ENCODE data around the gene SPI1. TPM values are rescaled to one million over a fixed set of nuclear protein-coding genes. Genes with fewer than 3 reads are reported as not detected.

The SPI1 gene
- total RNA-seq, 3 donors from 2014 or later (not counting 1 experiment from before 2014, with no cell fraction given): 15.0 to 65.4 (median 55.4) TPM

DNA sequence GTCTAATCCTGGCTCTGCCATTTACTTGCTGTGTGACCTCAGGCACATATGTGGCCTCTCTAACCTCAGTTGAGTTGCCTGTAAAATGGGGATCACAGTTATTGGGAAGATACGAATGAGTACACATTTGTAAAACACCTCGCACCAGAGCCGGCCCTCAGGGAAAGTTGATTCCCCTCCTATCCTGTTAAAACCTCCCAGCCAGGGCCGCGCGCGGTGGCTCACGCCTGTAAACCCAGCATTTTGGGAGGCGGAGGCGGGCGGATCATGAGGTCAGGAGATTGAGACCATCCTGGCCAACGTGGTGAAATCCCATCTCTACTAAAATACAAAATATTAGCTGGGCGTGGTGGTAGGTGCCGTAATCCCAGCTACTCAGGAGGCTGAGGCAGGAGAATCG lies 18.0 kb downstream of the SPI1 start:
- Histone ChIP-seq H3K27me3 (ENCODE audit: control insufficient read depth, insufficient read depth, low read length) (no peaks in the 10 kb centered on the region), H3K4me1 (ENCODE audit: control insufficient read depth, insufficient read depth, low read length) (peaks cover 24% of the 10 kb centered on the region), H3K4me3 (ENCODE audit: low read length) (no peak overlapping the region), H3K36me3 (ENCODE audit: control insufficient read depth, insufficient read depth, low read length) (no peaks in the 10 kb centered on the region), H3K27ac (ENCODE audit: low read length) (no peak overlapping the region), H3K9me3 (ENCODE audit: control insufficient read depth, insufficient read depth, low read length) (no peaks in the 10 kb centered on the region)
- WGBS (ENCODE audit: insufficient coverage): 96% methylated on average over 15 of the region's 15 CpGs
- no peak overlapping the region for H3K27ac Mint-ChIP-seq
- H3K9me3 Mint-ChIP-seq: no peaks in the 10 kb centered on the region
- ATAC-seq (no peak), DNase-seq (no peak)
- intact Hi-C loops (cut with micrococcal nuclease): no loop called here
- no peaks in the 10 kb centered on the region for H3K27me3 Mint-ChIP-seq (ENCODE audit: low read depth in 2 of 2)
- no peak overlapping the region for H3K4me3 Mint-ChIP-seq
- TF ChIP-seq, protein P1, sequence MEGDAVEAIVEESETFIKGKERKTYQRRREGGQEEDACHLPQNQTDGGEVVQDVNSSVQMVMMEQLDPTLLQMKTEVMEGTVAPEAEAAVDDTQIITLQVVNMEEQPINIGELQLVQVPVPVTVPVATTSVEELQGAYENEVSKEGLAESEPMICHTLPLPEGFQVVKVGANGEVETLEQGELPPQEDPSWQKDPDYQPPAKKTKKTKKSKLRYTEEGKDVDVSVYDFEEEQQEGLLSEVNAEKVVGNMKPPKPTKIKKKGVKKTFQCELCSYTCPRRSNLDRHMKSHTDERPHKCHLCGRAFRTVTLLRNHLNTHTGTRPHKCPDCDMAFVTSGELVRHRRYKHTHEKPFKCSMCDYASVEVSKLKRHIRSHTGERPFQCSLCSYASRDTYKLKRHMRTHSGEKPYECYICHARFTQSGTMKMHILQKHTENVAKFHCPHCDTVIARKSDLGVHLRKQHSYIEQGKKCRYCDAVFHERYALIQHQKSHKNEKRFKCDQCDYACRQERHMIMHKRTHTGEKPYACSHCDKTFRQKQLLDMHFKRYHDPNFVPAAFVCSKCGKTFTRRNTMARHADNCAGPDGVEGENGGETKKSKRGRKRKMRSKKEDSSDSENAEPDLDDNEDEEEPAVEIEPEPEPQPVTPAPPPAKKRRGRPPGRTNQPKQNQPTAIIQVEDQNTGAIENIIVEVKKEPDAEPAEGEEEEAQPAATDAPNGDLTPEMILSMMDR (IDR thresholded peaks at IDR 0.05): no peak
- peaks cover 6 to 15% of the 10 kb centered on the region in 2 donors for H3K4me1 Mint-ChIP-seq
- no peaks in the 10 kb centered on the region for H3K36me3 Mint-ChIP-seq

DNA sequence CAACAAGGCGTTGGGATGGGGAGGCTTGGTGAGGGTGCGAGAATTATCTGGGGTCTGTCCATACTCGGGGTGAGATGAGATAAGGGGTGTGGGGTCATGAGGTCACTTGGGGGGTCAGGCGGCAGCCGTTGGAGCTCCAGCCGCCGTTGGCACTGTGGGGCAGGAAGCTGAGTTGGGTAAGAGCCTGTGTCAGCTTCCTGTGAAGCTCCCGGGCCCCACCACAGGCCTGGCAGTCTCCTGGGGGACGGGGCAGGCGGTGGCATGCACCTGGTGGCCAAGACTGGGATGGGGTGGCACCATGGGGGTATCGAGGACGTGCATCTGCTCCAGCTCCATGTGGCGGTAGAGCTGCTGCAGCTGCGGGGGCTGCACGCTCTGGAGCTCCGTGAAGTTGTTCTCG lies 18.8 kb downstream of the SPI1 start:
- H3K9me3 ChIP-seq (ENCODE audit: control insufficient read depth, insufficient read depth, low read length): no peaks in the 10 kb centered on the region
- H3K36me3 ChIP-seq (ENCODE audit: control insufficient read depth, insufficient read depth, low read length): no peaks in the 10 kb centered on the region
- H3K4me3 ChIP-seq (ENCODE audit: low read length): no peak overlapping the region
- Mint-ChIP-seq H3K9me3 (no peaks in the 10 kb centered on the region), H3K4me1 (peaks cover 6 to 15% of the 10 kb centered on the region in 2 donors), H3K36me3 (no peaks in the 10 kb centered on the region), H3K27ac (peak overlapping the region in 1 of 2 donors; percentile 68), H3K27me3 (ENCODE audit: low read depth in 2 of 2) (no peaks in the 10 kb centered on the region), H3K4me3 (no peak overlapping the region)
- TF ChIP-seq, protein P1 (IDR thresholded peaks at IDR 0.05): no peak
- H3K4me1 ChIP-seq (ENCODE audit: control insufficient read depth, insufficient read depth, low read length): peaks cover 24% of the 10 kb centered on the region
- DNase-seq (no peak), ATAC-seq (peak; percentile 60 to 67 (median 65))
- H3K27me3 ChIP-seq (ENCODE audit: control insufficient read depth, insufficient read depth, low read length): no peaks in the 10 kb centered on the region
- WGBS (ENCODE audit: insufficient coverage): 25% methylated on average over 17 of the region's 17 CpGs
- H3K27ac ChIP-seq (ENCODE audit: low read length): no peak overlapping the region
- intact Hi-C loops (cut with micrococcal nuclease): no loop called here

GRCh38 chr11:47359162-47359561 lies 19.2 kb downstream of the SPI1 start:
- no peak overlapping the region for H3K4me3 ChIP-seq (ENCODE audit: low read length)
- Mint-ChIP-seq H3K4me1 (peaks cover 6 to 15% of the 10 kb centered on the region in 2 donors), H3K27ac (peak overlapping the region in 1 of 2 donors; percentile 68), H3K9me3 (no peaks in the 10 kb centered on the region), H3K36me3 (no peaks in the 10 kb centered on the region), H3K4me3 (no peak overlapping the region), H3K27me3 (ENCODE audit: low read depth in 2 of 2) (no peaks in the 10 kb centered on the region)
- TF ChIP-seq, protein P1 (IDR thresholded peaks at IDR 0.05): no peak
- H3K4me1 ChIP-seq (ENCODE audit: control insufficient read depth, insufficient read depth, low read length): peaks cover 24% of the 10 kb centered on the region
- H3K9me3 ChIP-seq (ENCODE audit: control insufficient read depth, insufficient read depth, low read length): no peaks in the 10 kb centered on the region
- H3K36me3 ChIP-seq (ENCODE audit: control insufficient read depth, insufficient read depth, low read length): no peaks in the 10 kb centered on the region
- DNase-seq (no peak), ATAC-seq (no peak)
- H3K27ac ChIP-seq (ENCODE audit: low read length): no peak overlapping the region
- H3K27me3 ChIP-seq (ENCODE audit: control insufficient read depth, insufficient read depth, low read length): no peaks in the 10 kb centered on the region
- WGBS (ENCODE audit: insufficient coverage): 83% methylated on average over 7 of the region's 7 CpGs
- intact Hi-C loops (cut with micrococcal nuclease): no loop called here

DNA sequence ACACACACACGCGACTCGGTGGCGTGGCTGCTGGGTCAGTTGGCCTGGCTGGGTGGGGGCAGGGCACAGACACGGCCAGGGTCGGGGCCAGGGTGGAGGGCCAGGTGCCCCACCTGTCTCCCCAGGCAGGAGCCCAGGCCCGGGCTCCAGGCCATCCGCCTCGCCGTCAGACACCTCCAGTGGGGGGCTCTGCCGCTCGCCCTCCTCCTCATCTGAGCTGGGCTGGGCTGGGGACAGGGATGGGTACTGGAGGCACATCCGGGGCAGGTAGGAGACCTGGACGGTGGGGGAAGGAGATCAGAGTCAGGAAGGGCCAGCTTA lies 19.7 kb downstream of the SPI1 start:
- H3K36me3 ChIP-seq (ENCODE audit: control insufficient read depth, insufficient read depth, low read length): no peaks in the 10 kb centered on the region
- Mint-ChIP-seq H3K27me3 (ENCODE audit: low read depth in 2 of 2) (no peaks in the 10 kb centered on the region), H3K36me3 (no peaks in the 10 kb centered on the region), H3K27ac (peak overlapping the region in 1 of 2 donors; percentile 68), H3K4me3 (no peak overlapping the region), H3K9me3 (no peaks in the 10 kb centered on the region), H3K4me1 (peaks cover 6 to 15% of the 10 kb centered on the region in 2 donors)
- H3K27me3 ChIP-seq (ENCODE audit: control insufficient read depth, insufficient read depth, low read length): no peaks in the 10 kb centered on the region
- H3K4me1 ChIP-seq (ENCODE audit: control insufficient read depth, insufficient read depth, low read length): peaks cover 24% of the 10 kb centered on the region
- H3K9me3 ChIP-seq (ENCODE audit: control insufficient read depth, insufficient read depth, low read length): no peaks in the 10 kb centered on the region
- ATAC-seq (no peak), DNase-seq (no peak)
- H3K4me3 ChIP-seq (ENCODE audit: low read length): no peak overlapping the region
- H3K27ac ChIP-seq (ENCODE audit: low read length): no peak overlapping the region
- intact Hi-C loops (cut with micrococcal nuclease): no loop called here
- WGBS (ENCODE audit: insufficient coverage): 95% methylated on average over 14 of the region's 14 CpGs
- TF ChIP-seq, protein P1 (IDR thresholded peaks at IDR 0.05): no peak

Data from natural killer cell (primary cell).